ENCODE measurements around the gene MOXD1. TPM values are rescaled to one million over a fixed set of nuclear protein-coding genes. Genes with fewer than 3 reads are reported as not detected.

Gene MOXD1
- total and polyA plus RNA-seq, 3 experiments from 2014 or later = 0.25 TPM; not detected in 2

GRCh38 chr6:132418235-132418965 lies 17.1 kb upstream of the MOXD1 start:
- peaks cover 6 to 23% (median 17%) of the 10 kb centered on the region in 5 donors for H3K9me3 Mint-ChIP-seq

GRCh38 chr6:132414761-132415160 lies 13.5 kb upstream of the MOXD1 start:
- ChIA-PET POLR2A (no interaction called here), CTCF (no interaction called here)
- H3K36me3 Mint-ChIP-seq = no peaks in the 10 kb centered on the region
- H3K27ac ChIP-seq (ENCODE audit: low read depth, low read length) = no peak overlapping the region
- peaks cover 0 to 4% (median 2%) of the 10 kb centered on the region in 5 donors for H3K9me3 Mint-ChIP-seq
- no peaks in the 10 kb centered on the region for H3K36me3 ChIP-seq (ENCODE audit: insufficient read depth, low read length)
- H3K27me3 Mint-ChIP-seq = peaks cover 3 to 32% of the 10 kb centered on the region in 2 donors
- H3K27ac Mint-ChIP-seq = no peak overlapping the region
- no peak overlapping the region for H3K4me3 Mint-ChIP-seq
- no peaks in the 10 kb centered on the region for H3K4me1 Mint-ChIP-seq
- no peaks in the 10 kb centered on the region for H3K9me3 ChIP-seq (ENCODE audit: low read length)
- no peaks in the 10 kb centered on the region for H3K4me1 ChIP-seq (ENCODE audit: insufficient read depth, low read length)
- no peak for DNase-seq
- H3K4me3 ChIP-seq (ENCODE audit: low read length) = no peak overlapping the region
- H3K27me3 ChIP-seq (ENCODE audit: insufficient read depth, low read length, poor library complexity, severe bottlenecking) = no peaks in the 10 kb centered on the region

More at GRCh38 chr6:132418235-132418965, 17.1 kb upstream of the MOXD1 start:
- H3K27ac ChIP-seq (ENCODE audit: low read depth, low read length) = no peak overlapping the region
- H3K4me1 Mint-ChIP-seq = no peaks in the 10 kb centered on the region
- H3K4me3 ChIP-seq (ENCODE audit: low read length) = no peak overlapping the region
- POLR2A ChIA-PET = no interaction called here
- no peaks in the 10 kb centered on the region for H3K36me3 Mint-ChIP-seq
- H3K36me3 ChIP-seq (ENCODE audit: insufficient read depth, low read length) = no peaks in the 10 kb centered on the region
- H3K4me1 ChIP-seq (ENCODE audit: insufficient read depth, low read length) = no peaks in the 10 kb centered on the region
- DNase-seq = no peak
- peak overlapping the region in 1 of 8 donors; percentile 64 for H3K27ac Mint-ChIP-seq
- H3K27me3 ChIP-seq (ENCODE audit: insufficient read depth, low read length, poor library complexity, severe bottlenecking) = no peaks in the 10 kb centered on the region
- CTCF ChIA-PET = no interaction called here
- no peaks in the 10 kb centered on the region for H3K9me3 ChIP-seq (ENCODE audit: low read length)
- no peak overlapping the region for H3K4me3 Mint-ChIP-seq
- H3K27me3 Mint-ChIP-seq = peaks cover 3 to 12% of the 10 kb centered on the region in 2 donors

GRCh38 chr6:132414322-132414721 lies 13.0 kb upstream of the MOXD1 start:
- peaks cover 3 to 32% of the 10 kb centered on the region in 2 donors for H3K27me3 Mint-ChIP-seq
- ChIA-PET CTCF (no interaction called here), POLR2A (no interaction called here)
- H3K36me3 ChIP-seq (ENCODE audit: insufficient read depth, low read length) = no peaks in the 10 kb centered on the region
- no peak overlapping the region for H3K4me3 ChIP-seq (ENCODE audit: low read length)
- peaks cover 0 to 4% (median 2%) of the 10 kb centered on the region in 5 donors for H3K9me3 Mint-ChIP-seq
- H3K27ac ChIP-seq (ENCODE audit: low read depth, low read length) = no peak overlapping the region
- DNase-seq = no peak
- H3K4me1 Mint-ChIP-seq = no peaks in the 10 kb centered on the region
- no peak overlapping the region for H3K4me3 Mint-ChIP-seq
- no peaks in the 10 kb centered on the region for H3K4me1 ChIP-seq (ENCODE audit: insufficient read depth, low read length)
- H3K27me3 ChIP-seq (ENCODE audit: insufficient read depth, low read length, poor library complexity, severe bottlenecking) = no peaks in the 10 kb centered on the region
- H3K27ac Mint-ChIP-seq = no peak overlapping the region
- H3K36me3 Mint-ChIP-seq = no peaks in the 10 kb centered on the region
- H3K9me3 ChIP-seq (ENCODE audit: low read length) = no peaks in the 10 kb centered on the region

GRCh38 chr6:132413499-132413802 lies 12.2 kb upstream of the MOXD1 start:
- no peaks in the 10 kb centered on the region for H3K36me3 Mint-ChIP-seq
- no peak overlapping the region for H3K27ac ChIP-seq (ENCODE audit: low read depth, low read length)
- H3K36me3 ChIP-seq (ENCODE audit: insufficient read depth, low read length) = no peaks in the 10 kb centered on the region
- H3K27me3 ChIP-seq (ENCODE audit: insufficient read depth, low read length, poor library complexity, severe bottlenecking) = no peaks in the 10 kb centered on the region
- H3K4me1 ChIP-seq (ENCODE audit: insufficient read depth, low read length) = no peaks in the 10 kb centered on the region
- peaks cover 3 to 32% of the 10 kb centered on the region in 2 donors for H3K27me3 Mint-ChIP-seq
- ChIA-PET POLR2A (no interaction called here), CTCF (no interaction called here)
- H3K4me3 Mint-ChIP-seq = no peak overlapping the region
- H3K4me1 Mint-ChIP-seq = no peaks in the 10 kb centered on the region
- no peaks in the 10 kb centered on the region for H3K9me3 ChIP-seq (ENCODE audit: low read length)
- no peak for DNase-seq
- H3K9me3 Mint-ChIP-seq = peaks cover 0 to 4% (median 0%) of the 10 kb centered on the region in 5 donors
- no peak overlapping the region for H3K27ac Mint-ChIP-seq
- H3K4me3 ChIP-seq (ENCODE audit: low read length) = no peak overlapping the region

- H3K36me3 ChIP-seq (ENCODE audit: insufficient read depth, low read length) = no peaks in the 10 kb centered on the region
- H3K27me3 Mint-ChIP-seq = peaks cover 3 to 32% of the 10 kb centered on the region in 2 donors
- no peaks in the 10 kb centered on the region for H3K4me1 ChIP-seq (ENCODE audit: insufficient read depth, low read length)
- no peak for DNase-seq
- ChIA-PET CTCF (no interaction called here), POLR2A (no interaction called here)
- H3K27me3 ChIP-seq (ENCODE audit: insufficient read depth, low read length, poor library complexity, severe bottlenecking) = no peaks in the 10 kb centered on the region
- no peak overlapping the region for H3K27ac ChIP-seq (ENCODE audit: low read depth, low read length)
- H3K36me3 Mint-ChIP-seq = no peaks in the 10 kb centered on the region
- no peaks in the 10 kb centered on the region for H3K4me1 Mint-ChIP-seq
- peaks cover 0 to 4% (median 0%) of the 10 kb centered on the region in 5 donors for H3K9me3 Mint-ChIP-seq
- H3K27ac Mint-ChIP-seq = no peak overlapping the region
- H3K9me3 ChIP-seq (ENCODE audit: low read length) = no peaks in the 10 kb centered on the region
- H3K4me3 Mint-ChIP-seq = no peak overlapping the region
- no peak overlapping the region for H3K4me3 ChIP-seq (ENCODE audit: low read length)
Observed at GRCh38 chr6:132412656-132413498, 11.6 kb upstream of the MOXD1 start.

- Histone ChIP-seq H3K4me1 (ENCODE audit: insufficient read depth, low read length) (no peaks in the 10 kb centered on the region), H3K36me3 (ENCODE audit: insufficient read depth, low read length) (no peaks in the 10 kb centered on the region), H3K4me3 (ENCODE audit: low read length) (no peak overlapping the region), H3K27ac (ENCODE audit: low read depth, low read length) (no peak overlapping the region), H3K27me3 (ENCODE audit: insufficient read depth, low read length, poor library complexity, severe bottlenecking) (no peaks in the 10 kb centered on the region), H3K9me3 (ENCODE audit: low read length) (no peaks in the 10 kb centered on the region)
- ChIA-PET CTCF (no interaction called here), POLR2A (no interaction called here)
- Mint-ChIP-seq H3K4me3 (no peak overlapping the region), H3K9me3 (peaks cover 0 to 2% (median 0%) of the 10 kb centered on the region in 5 donors), H3K4me1 (no peaks in the 10 kb centered on the region), H3K27me3 (peaks cover 8 to 36% of the 10 kb centered on the region in 2 donors), H3K36me3 (no peaks in the 10 kb centered on the region), H3K27ac (no peak overlapping the region)
- DNase-seq = no peak
Observed at GRCh38 chr6:132411296-132411695, 10.0 kb upstream of the MOXD1 start.

- Histone ChIP-seq H3K27ac (ENCODE audit: low read depth, low read length) (no peak overlapping the region), H3K36me3 (ENCODE audit: insufficient read depth, low read length) (no peaks in the 10 kb centered on the region), H3K9me3 (ENCODE audit: low read length) (no peaks in the 10 kb centered on the region), H3K4me3 (ENCODE audit: low read length) (no peak overlapping the region), H3K27me3 (ENCODE audit: insufficient read depth, low read length, poor library complexity, severe bottlenecking) (no peaks in the 10 kb centered on the region), H3K4me1 (ENCODE audit: insufficient read depth, low read length) (no peaks in the 10 kb centered on the region)
- no peaks in the 10 kb centered on the region for H3K9me3 Mint-ChIP-seq
- no peaks in the 10 kb centered on the region for H3K4me1 Mint-ChIP-seq
- no peak overlapping the region for H3K4me3 Mint-ChIP-seq
- ChIA-PET POLR2A (no interaction called here), CTCF (no interaction called here)
- no peaks in the 10 kb centered on the region for H3K36me3 Mint-ChIP-seq
- H3K27me3 Mint-ChIP-seq = peaks cover 8 to 40% of the 10 kb centered on the region in 2 donors
- H3K27ac Mint-ChIP-seq = no peak overlapping the region
- DNase-seq = no peak
Observed at GRCh38 chr6:132410830-132411229, 9.6 kb upstream of the MOXD1 start.

- Mint-ChIP-seq H3K27ac (peak overlapping the region in 1 of 8 donors; percentile 13), H3K4me1 (peaks cover 0 to 11% (median 6%) of the 10 kb centered on the region in 3 donors), H3K9me3 (no peaks in the 10 kb centered on the region), H3K27me3 (peaks cover 27 to 49% of the 10 kb centered on the region in 2 donors), H3K36me3 (no peaks in the 10 kb centered on the region), H3K4me3 (no peak overlapping the region)
- Histone ChIP-seq H3K27me3 (ENCODE audit: insufficient read depth, low read length, poor library complexity, severe bottlenecking) (peaks cover 9% of the 10 kb centered on the region), H3K4me3 (ENCODE audit: low read length) (no peak overlapping the region), H3K4me1 (ENCODE audit: insufficient read depth, low read length) (no peaks in the 10 kb centered on the region), H3K9me3 (ENCODE audit: low read length) (no peaks in the 10 kb centered on the region), H3K27ac (ENCODE audit: low read depth, low read length) (no peak overlapping the region), H3K36me3 (ENCODE audit: insufficient read depth, low read length) (no peaks in the 10 kb centered on the region)
- POLR2A ChIA-PET = interaction anchor here (0.6 kb wide), 1 partner anchor 65 kb away, joined by 5 read pairs; no protein-coding TSS in a partner anchor
- DNase-seq = no peak
- CTCF ChIA-PET = no interaction called here
Observed at GRCh38 chr6:132405143-132405915, 4.1 kb upstream of the MOXD1 start.

Measured in CD8-positive, alpha-beta memory T cell (primary cell).